Measurements from ENCODE around the gene SORCS2.

DNA sequence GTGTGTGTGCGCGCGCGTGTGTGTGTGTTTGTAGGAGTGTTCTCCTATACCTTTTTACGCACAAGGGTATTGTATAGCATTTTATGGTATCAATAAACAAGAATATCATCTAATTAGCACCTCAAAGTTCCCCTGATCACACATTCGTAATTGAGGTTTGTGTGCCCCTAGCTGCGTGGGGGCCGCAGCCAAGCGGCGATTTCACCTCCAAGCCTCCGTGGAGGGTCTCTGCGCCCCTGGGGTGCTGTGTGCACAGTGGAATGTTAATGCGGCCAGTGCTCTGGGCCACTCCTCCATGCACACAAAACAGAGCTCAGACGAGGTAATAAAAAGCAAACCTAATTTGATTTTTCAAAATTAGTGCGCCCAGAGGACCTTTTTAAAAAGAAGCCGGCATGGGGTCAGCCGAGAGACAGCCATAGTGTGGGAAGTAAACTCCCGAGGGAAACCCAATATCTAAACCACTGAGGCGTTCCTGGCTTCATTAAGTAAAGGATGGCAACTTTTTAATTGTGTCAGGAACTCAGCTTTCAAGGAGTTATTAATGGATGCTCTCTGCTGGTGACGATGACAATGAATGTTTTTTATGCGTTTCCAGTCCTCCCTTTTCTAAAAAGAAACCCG lies 110.6 kb downstream of the SORCS2 start:
- TF ChIP-seq, protein P1, sequence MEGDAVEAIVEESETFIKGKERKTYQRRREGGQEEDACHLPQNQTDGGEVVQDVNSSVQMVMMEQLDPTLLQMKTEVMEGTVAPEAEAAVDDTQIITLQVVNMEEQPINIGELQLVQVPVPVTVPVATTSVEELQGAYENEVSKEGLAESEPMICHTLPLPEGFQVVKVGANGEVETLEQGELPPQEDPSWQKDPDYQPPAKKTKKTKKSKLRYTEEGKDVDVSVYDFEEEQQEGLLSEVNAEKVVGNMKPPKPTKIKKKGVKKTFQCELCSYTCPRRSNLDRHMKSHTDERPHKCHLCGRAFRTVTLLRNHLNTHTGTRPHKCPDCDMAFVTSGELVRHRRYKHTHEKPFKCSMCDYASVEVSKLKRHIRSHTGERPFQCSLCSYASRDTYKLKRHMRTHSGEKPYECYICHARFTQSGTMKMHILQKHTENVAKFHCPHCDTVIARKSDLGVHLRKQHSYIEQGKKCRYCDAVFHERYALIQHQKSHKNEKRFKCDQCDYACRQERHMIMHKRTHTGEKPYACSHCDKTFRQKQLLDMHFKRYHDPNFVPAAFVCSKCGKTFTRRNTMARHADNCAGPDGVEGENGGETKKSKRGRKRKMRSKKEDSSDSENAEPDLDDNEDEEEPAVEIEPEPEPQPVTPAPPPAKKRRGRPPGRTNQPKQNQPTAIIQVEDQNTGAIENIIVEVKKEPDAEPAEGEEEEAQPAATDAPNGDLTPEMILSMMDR (IDR thresholded peaks at IDR 0.05): no peak
- TF ChIP-seq, protein P2, sequence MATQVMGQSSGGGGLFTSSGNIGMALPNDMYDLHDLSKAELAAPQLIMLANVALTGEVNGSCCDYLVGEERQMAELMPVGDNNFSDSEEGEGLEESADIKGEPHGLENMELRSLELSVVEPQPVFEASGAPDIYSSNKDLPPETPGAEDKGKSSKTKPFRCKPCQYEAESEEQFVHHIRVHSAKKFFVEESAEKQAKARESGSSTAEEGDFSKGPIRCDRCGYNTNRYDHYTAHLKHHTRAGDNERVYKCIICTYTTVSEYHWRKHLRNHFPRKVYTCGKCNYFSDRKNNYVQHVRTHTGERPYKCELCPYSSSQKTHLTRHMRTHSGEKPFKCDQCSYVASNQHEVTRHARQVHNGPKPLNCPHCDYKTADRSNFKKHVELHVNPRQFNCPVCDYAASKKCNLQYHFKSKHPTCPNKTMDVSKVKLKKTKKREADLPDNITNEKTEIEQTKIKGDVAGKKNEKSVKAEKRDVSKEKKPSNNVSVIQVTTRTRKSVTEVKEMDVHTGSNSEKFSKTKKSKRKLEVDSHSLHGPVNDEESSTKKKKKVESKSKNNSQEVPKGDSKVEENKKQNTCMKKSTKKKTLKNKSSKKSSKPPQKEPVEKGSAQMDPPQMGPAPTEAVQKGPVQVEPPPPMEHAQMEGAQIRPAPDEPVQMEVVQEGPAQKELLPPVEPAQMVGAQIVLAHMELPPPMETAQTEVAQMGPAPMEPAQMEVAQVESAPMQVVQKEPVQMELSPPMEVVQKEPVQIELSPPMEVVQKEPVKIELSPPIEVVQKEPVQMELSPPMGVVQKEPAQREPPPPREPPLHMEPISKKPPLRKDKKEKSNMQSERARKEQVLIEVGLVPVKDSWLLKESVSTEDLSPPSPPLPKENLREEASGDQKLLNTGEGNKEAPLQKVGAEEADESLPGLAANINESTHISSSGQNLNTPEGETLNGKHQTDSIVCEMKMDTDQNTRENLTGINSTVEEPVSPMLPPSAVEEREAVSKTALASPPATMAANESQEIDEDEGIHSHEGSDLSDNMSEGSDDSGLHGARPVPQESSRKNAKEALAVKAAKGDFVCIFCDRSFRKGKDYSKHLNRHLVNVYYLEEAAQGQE (IDR thresholded peaks at IDR 0.05; ENCODE audit: insufficient read depth in 1 of 2, low read depth in 2 of 2, low read length in 1 of 2): no peak
- no peak for TF ChIP-seq TCF7L2 (IDR thresholded peaks at IDR 0.05; ENCODE audit: low read depth, low read length)
- no peak for TF ChIP-seq SIN3A (IDR thresholded peaks at IDR 0.05; ENCODE audit: borderline replicate concordance, insufficient read depth, low read depth, low read length)

Measured in Panc1 (cell line).